ENCODE measurements around the gene ACVR2A. TPM values are rescaled to one million over a fixed set of nuclear protein-coding genes. Genes with fewer than 3 reads are reported as not detected.

ACVR2A gene
- polyA plus RNA-seq, 1 donor from 2014 or later: 139 TPM

DNA sequence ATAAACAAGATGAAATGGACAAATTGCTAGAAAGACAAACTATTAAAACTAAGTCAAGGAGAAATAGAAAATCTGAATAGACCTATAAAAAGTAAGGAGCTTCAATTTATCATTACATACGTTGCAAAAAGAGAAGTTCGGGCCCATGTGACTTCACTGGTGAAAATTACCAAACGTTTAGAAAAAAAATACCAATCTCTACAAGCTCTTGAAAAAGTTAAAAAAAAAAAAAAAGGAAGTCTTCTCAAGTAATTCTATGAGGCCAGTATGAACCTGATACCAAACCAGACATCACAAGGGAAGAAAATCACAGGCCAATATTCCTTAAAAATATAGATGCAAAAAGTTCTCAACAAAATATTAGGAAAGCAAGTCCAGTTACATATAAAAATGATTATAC is 20.2 kb upstream of the ACVR2A start:
- Histone ChIP-seq H3K9me2 (ENCODE audit: insufficient read depth, low read length) (no peaks in the 10 kb centered on the region), H2AFZ (ENCODE audit: low read depth, low read length) (no peak overlapping the region), H3K4me2 (ENCODE audit: low read length) (no peak overlapping the region), H3K79me2 (replicated peaks; ENCODE audit: insufficient read depth, low read length) (no peaks in the 10 kb centered on the region), H3K4me3 (ENCODE audit: low read length) (no peak overlapping the region), H4K20me1 (ENCODE audit: insufficient read depth) (no peaks in the 10 kb centered on the region), H3K9me3 (ENCODE audit: low read length) (no peaks in the 10 kb centered on the region), H3K9ac (ENCODE audit: low read length) (no peak overlapping the region), H3K36me3 (ENCODE audit: insufficient read depth, low read length) (no peaks in the 10 kb centered on the region), H3F3A (ENCODE audit: insufficient read depth, low read length, poor library complexity, severe bottlenecking) (no peaks in the 10 kb centered on the region), H3K27ac (ENCODE audit: low read length) (no peak overlapping the region), H3K27me3 (ENCODE audit: insufficient read depth, low read depth, low read length) (no peaks in the 10 kb centered on the region)
- TF ChIP-seq RAD21 (conservative IDR thresholded peaks at IDR 0.05) (no peak), EZH2 (IDR thresholded peaks at IDR 0.05; ENCODE audit: borderline replicate concordance, insufficient read depth, low read length, poor library complexity, severe bottlenecking) (no peak), EP300 (conservative IDR thresholded peaks at IDR 0.05; ENCODE audit: poor library complexity, severe bottlenecking) (no peak), MXI1 (conservative IDR thresholded peaks at IDR 0.05; ENCODE audit: poor library complexity, severe bottlenecking) (no peak), POLR2AphosphoS5 (IDR thresholded peaks at IDR 0.05) (no peak), TAF1 (IDR thresholded peaks at IDR 0.05; ENCODE audit: low read depth) (no peak), SMC3 (conservative IDR thresholded peaks at IDR 0.05; ENCODE audit: poor library complexity) (no peak), CTCF (IDR thresholded peaks at IDR 0.05; ENCODE audit: poor library complexity, severe bottlenecking) (no peak)
- TF ChIP-seq, protein P1, sequence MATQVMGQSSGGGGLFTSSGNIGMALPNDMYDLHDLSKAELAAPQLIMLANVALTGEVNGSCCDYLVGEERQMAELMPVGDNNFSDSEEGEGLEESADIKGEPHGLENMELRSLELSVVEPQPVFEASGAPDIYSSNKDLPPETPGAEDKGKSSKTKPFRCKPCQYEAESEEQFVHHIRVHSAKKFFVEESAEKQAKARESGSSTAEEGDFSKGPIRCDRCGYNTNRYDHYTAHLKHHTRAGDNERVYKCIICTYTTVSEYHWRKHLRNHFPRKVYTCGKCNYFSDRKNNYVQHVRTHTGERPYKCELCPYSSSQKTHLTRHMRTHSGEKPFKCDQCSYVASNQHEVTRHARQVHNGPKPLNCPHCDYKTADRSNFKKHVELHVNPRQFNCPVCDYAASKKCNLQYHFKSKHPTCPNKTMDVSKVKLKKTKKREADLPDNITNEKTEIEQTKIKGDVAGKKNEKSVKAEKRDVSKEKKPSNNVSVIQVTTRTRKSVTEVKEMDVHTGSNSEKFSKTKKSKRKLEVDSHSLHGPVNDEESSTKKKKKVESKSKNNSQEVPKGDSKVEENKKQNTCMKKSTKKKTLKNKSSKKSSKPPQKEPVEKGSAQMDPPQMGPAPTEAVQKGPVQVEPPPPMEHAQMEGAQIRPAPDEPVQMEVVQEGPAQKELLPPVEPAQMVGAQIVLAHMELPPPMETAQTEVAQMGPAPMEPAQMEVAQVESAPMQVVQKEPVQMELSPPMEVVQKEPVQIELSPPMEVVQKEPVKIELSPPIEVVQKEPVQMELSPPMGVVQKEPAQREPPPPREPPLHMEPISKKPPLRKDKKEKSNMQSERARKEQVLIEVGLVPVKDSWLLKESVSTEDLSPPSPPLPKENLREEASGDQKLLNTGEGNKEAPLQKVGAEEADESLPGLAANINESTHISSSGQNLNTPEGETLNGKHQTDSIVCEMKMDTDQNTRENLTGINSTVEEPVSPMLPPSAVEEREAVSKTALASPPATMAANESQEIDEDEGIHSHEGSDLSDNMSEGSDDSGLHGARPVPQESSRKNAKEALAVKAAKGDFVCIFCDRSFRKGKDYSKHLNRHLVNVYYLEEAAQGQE (IDR thresholded peaks at IDR 0.05; ENCODE audit: borderline replicate concordance): no peak

DNA sequence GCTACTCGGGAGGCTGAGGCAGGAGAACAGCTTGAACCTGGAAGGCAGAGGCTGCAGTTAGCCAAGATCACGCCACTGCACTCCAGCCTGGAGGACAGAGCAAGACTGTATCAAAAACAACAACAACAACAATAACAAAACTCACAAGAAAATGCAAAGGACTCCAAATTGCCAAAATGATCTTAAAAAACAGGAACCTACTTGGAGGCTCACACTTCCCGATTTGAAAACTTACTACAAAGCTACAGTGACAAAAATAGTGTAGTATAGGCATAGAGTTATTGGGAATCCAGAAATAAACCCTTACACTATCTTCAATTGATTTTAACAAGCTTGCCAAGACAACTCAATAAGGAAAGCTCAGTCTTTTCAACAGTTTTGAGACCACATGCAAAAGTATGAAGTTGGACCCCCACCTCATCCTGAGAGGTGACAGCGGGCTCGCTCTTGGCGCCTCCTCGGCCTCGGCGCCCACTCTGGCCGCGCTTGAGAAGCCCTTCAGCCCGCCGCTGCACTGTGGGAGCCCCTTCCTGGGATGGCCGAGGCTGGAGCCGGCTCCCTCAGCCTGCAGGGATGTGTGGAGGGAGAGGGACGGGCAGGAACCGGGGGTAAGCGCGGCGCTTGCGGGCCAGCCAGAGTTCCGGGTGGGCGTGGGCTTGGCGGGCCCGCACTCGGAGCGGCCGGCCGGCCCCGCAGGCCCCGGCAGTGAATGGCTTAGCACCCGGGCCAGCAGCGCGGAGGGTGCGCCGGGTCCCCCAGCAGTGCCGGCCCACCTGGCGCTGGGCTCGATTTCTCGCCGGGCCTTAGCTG is 18.3 kb upstream of the ACVR2A start:
- no peaks in the 10 kb centered on the region for H3K79me2 ChIP-seq (replicated peaks; ENCODE audit: insufficient read depth, low read length)
- no peak overlapping the region for H2AFZ ChIP-seq (ENCODE audit: low read depth, low read length)
- H3K9me2 ChIP-seq (ENCODE audit: insufficient read depth, low read length): no peaks in the 10 kb centered on the region
- no peak overlapping the region for H3K4me3 ChIP-seq (ENCODE audit: low read length)
- no peak overlapping the region for H3K27ac ChIP-seq (ENCODE audit: low read length)
- H3K9ac ChIP-seq (ENCODE audit: low read length): no peak overlapping the region
- H3K4me2 ChIP-seq (ENCODE audit: low read length): no peak overlapping the region
- no peaks in the 10 kb centered on the region for H3K27me3 ChIP-seq (ENCODE audit: insufficient read depth, low read depth, low read length)
- no peaks in the 10 kb centered on the region for H3F3A ChIP-seq (ENCODE audit: insufficient read depth, low read length, poor library complexity, severe bottlenecking)
- no peak for TF ChIP-seq TAF1 (IDR thresholded peaks at IDR 0.05; ENCODE audit: low read depth)
- TF ChIP-seq, protein P1 (IDR thresholded peaks at IDR 0.05; ENCODE audit: borderline replicate concordance): no peak
- TF ChIP-seq CTCF (IDR thresholded peaks at IDR 0.05; ENCODE audit: poor library complexity, severe bottlenecking): no peak
- no peak for TF ChIP-seq POLR2AphosphoS5 (IDR thresholded peaks at IDR 0.05)
- no peak for TF ChIP-seq MXI1 (conservative IDR thresholded peaks at IDR 0.05; ENCODE audit: poor library complexity, severe bottlenecking)
- no peak for TF ChIP-seq RAD21 (conservative IDR thresholded peaks at IDR 0.05)
- TF ChIP-seq EP300 (conservative IDR thresholded peaks at IDR 0.05; ENCODE audit: poor library complexity, severe bottlenecking): no peak
- no peak for TF ChIP-seq SMC3 (conservative IDR thresholded peaks at IDR 0.05; ENCODE audit: poor library complexity)
- H3K36me3 ChIP-seq (ENCODE audit: insufficient read depth, low read length): no peaks in the 10 kb centered on the region
- H3K9me3 ChIP-seq (ENCODE audit: low read length): no peaks in the 10 kb centered on the region
- H4K20me1 ChIP-seq (ENCODE audit: insufficient read depth): no peaks in the 10 kb centered on the region
